Gastrocnemius medialis (tissue), 4 donors: ENCODE data around the gene LGALS16.

ENCODE experiments used
- CTCF ChIP-seq, 5 experiments: fragments of 450-650 bp in 3 of 5; fragments of 200-600 bp in 2 of 5; sonication (generic) in 2 of 5; IDR thresholded peaks in 4 of 5; conservative IDR thresholded peaks in 1 of 5; 1 replicate in 4 of 5; 2 replicates in 1 of 5; pipeline ENCODE4 v1.5.1; 2016 to 2019; ENCODE audit warnings: antibody characterized with exemption in 5 of 5, mild to moderate bottlenecking in 3 of 5, moderate library complexity in 3 of 5
- POLR2A ChIP-seq, 2 donors: fragments of 450-650 bp; IDR thresholded peaks; one replicate each; pipeline ENCODE4 v1.6.1; 2017; ENCODE audit warnings: antibody characterized with exemption in 2 of 2, mild to moderate bottlenecking in 2 of 2, moderate library complexity in 2 of 2

GRCh38 chr19:39708594-39708993 is 52.9 kb downstream of the LGALS16 start:
- TF ChIP-seq CTCF (IDR thresholded peaks at IDR 0.05 in 4 of 5, conservative IDR thresholded peaks at IDR 0.05 in 1 of 5) (no peak), POLR2A (IDR thresholded peaks at IDR 0.05) (no peak)
